IMR-90 (cell line): Measurements from ENCODE around the gene GAS7. TPM values are rescaled to one million over a fixed set of nuclear protein-coding genes. Genes with fewer than 3 reads are reported as not detected.

Experiments used
- ATAC-seq: fragments of 200-7000 bp; cut with Tn5 transposase; 2 replicates; pipeline ENCODE4 v1.9.1; 2020; ENCODE audit warnings: low read depth, mild to moderate bottlenecking, moderate library complexity
- BruUV-seq: library from RNA; stranded (reverse); fragments of 400-500 nt; replicated peaks from 2 replicates; lab custom pipeline; 2021; lab: Mats Ljungman, UMichigan
- CTCF ChIA-PET: fragments of 300-600 bp; formaldehyde crosslinking; extraction: SDS; loops from one replicate; lab custom pipeline; 2021; ENCODE audit warnings: antibody characterized with exemption; lab: Yijun Ruan, JAX
- POLR2A ChIA-PET: fragments of 300-600 bp; sonication (Branson Sonifier 250); formaldehyde crosslinking; loops from one replicate; lab custom pipeline; 2022; ENCODE audit warnings: antibody characterized with exemption; ENCODE audit not compliant: unreplicated experiment; lab: Charles Lee
- DNase-seq: peaks from one replicate; pipeline ENCODE4 v3.0.0; 2013
- H2AFZ ChIP-seq: replicated peaks from 2 replicates; pipeline ENCODE3; 2013; ENCODE audit warnings: low read length, mild to moderate bottlenecking; ENCODE audit not compliant: poor library complexity
- H2AK5ac ChIP-seq: 2 replicates; pipeline ENCODE4 v1.6.1; 2013; ENCODE audit warnings: low read depth, low read length, inconsistent platforms
- H2AK9ac ChIP-seq: replicated peaks from 2 replicates; pipeline ENCODE3; 2013; ENCODE audit warnings: mild to moderate bottlenecking, low read depth, low read length, moderate library complexity; ENCODE audit not compliant: poor library complexity
- H2BK120ac ChIP-seq: 2 replicates; pipeline ENCODE4 v1.6.1; 2013; ENCODE audit warnings: low read depth, low read length, inconsistent platforms
- H2BK15ac ChIP-seq: 3 replicates; pipeline ENCODE4 v1.6.1; 2013; ENCODE audit warnings: low read depth, low read length, inconsistent platforms
- H2BK20ac ChIP-seq: 2 replicates; pipeline ENCODE4 v1.6.1; 2013; ENCODE audit warnings: low read depth, mild to moderate bottlenecking, inconsistent platforms, low read length, moderate library complexity
- H2BK5ac ChIP-seq: 2 replicates; pipeline ENCODE4 v1.6.1; 2013; ENCODE audit warnings: mild to moderate bottlenecking, low read depth, low read length, inconsistent platforms; ENCODE audit not compliant: poor library complexity, severe bottlenecking
- H3K14ac ChIP-seq: replicated peaks from 2 replicates; pipeline ENCODE4 v1.6.1; 2013; ENCODE audit warnings: low read depth, low read length, inconsistent platforms
- H3K18ac ChIP-seq: 2 replicates; pipeline ENCODE4 v1.6.1; 2013; ENCODE audit warnings: low read depth, low read length, control low read depth
- H3K23ac ChIP-seq: 2 replicates; pipeline ENCODE4 v1.6.1; 2013; ENCODE audit warnings: low read depth, low read length, inconsistent platforms
- H3K27ac ChIP-seq: 2 replicates; pipeline ENCODE4 v1.5.1; 2013; ENCODE audit warnings: mild to moderate bottlenecking, control low read depth, low read length; ENCODE audit not compliant: insufficient read depth
- H3K27me3 ChIP-seq: 2 replicates; pipeline ENCODE4 v1.6.1; 2013; ENCODE audit warnings: low read length; ENCODE audit not compliant: control insufficient read depth, insufficient read depth
- H3K36me3 ChIP-seq: 2 replicates; pipeline ENCODE4 v1.6.1; 2013; ENCODE audit warnings: low read length, mixed read lengths; ENCODE audit not compliant: control insufficient read depth, insufficient read depth
- H3K4ac ChIP-seq: 2 replicates; pipeline ENCODE4 v1.6.1; 2013; ENCODE audit warnings: low read depth, low read length, inconsistent platforms
- H3K4me1 ChIP-seq: 2 replicates; pipeline ENCODE4 v1.6.1; 2013; ENCODE audit warnings: low read length, mixed read lengths; ENCODE audit not compliant: control insufficient read depth, insufficient read depth
- H3K4me2 ChIP-seq: 2 replicates; pipeline ENCODE4 v1.6.1; 2013; ENCODE audit warnings: low read depth, mild to moderate bottlenecking, control low read depth, low read length, moderate library complexity
- H3K4me3 ChIP-seq: 2 replicates; pipeline ENCODE4 v1.5.1; 2013; ENCODE audit warnings: low read depth, mild to moderate bottlenecking, control low read depth, low read length, moderate library complexity; ENCODE audit not compliant: insufficient read depth
- H3K56ac ChIP-seq: 2 replicates; pipeline ENCODE4 v1.6.1; 2013; ENCODE audit warnings: low read length, inconsistent platforms; ENCODE audit not compliant: insufficient read depth; ENCODE audit errors: extremely low read depth
- H3K79me1 ChIP-seq, 2 experiments: 2 replicates each; pipeline ENCODE4 v1.6.1; 2013; ENCODE audit warnings: low read length in 2 of 2, inconsistent platforms in 1 of 2, low read depth in 1 of 2
- H3K9ac ChIP-seq: 2 replicates; pipeline ENCODE4 v1.6.1; 2013; ENCODE audit warnings: low read depth, low read length, control low read depth
- H3K9me1 ChIP-seq: 2 replicates; pipeline ENCODE4 v1.6.1; 2013; ENCODE audit warnings: low read length, inconsistent platforms; ENCODE audit not compliant: insufficient read depth
- H3K9me3 ChIP-seq: 2 replicates; pipeline ENCODE4 v1.6.1; 2013; ENCODE audit warnings: low read length; ENCODE audit not compliant: control insufficient read depth, insufficient read depth
- H4K20me1 ChIP-seq: 2 replicates; pipeline ENCODE4 v1.6.1; 2013; ENCODE audit warnings: low read length, inconsistent platforms; ENCODE audit not compliant: insufficient read depth
- H4K5ac ChIP-seq: 2 replicates; pipeline ENCODE4 v1.6.1; 2013; ENCODE audit warnings: mild to moderate bottlenecking, low read depth, low read length, control low read depth
- H4K8ac ChIP-seq, 2 experiments: 2 replicates each; pipeline ENCODE4 v1.6.1; 2013; ENCODE audit warnings: low read depth in 2 of 2, low read length in 2 of 2, control low read depth in 1 of 2, inconsistent platforms in 1 of 2
- H4K91ac ChIP-seq: 2 replicates; pipeline ENCODE4 v1.6.1; 2013; ENCODE audit warnings: low read depth, low read length, inconsistent platforms; ENCODE audit not compliant: insufficient read depth
- BHLHE40 ChIP-seq: fragments of 150-350 bp; IDR thresholded peaks from 2 replicates; pipeline ENCODE4 v1.6.1; 2016; ENCODE audit warnings: mild to moderate bottlenecking, low read depth, low read length
- CEBPB ChIP-seq: IDR thresholded peaks from 2 replicates; pipeline ENCODE4 v1.6.1; 2012; ENCODE audit warnings: low read depth, low read length, improper control_type of control experiment
- CHD1 ChIP-seq: IDR thresholded peaks from 2 replicates; pipeline ENCODE4 v1.6.1; 2012; ENCODE audit warnings: low read depth, low read length, improper control_type of control experiment
- ELK1 ChIP-seq: fragments of 150-350 bp; IDR thresholded peaks from 2 replicates; pipeline ENCODE4 v1.6.1; 2016; ENCODE audit warnings: low read depth, mild to moderate bottlenecking, low read length, moderate library complexity, borderline replicate concordance
- FOS ChIP-seq: fragments of 150-350 bp; IDR thresholded peaks from 2 replicates; pipeline ENCODE4 v1.6.1; 2016; ENCODE audit warnings: low read depth, low read length
- MAFK ChIP-seq: IDR thresholded peaks from 2 replicates; pipeline ENCODE4 v1.6.1; 2012; ENCODE audit warnings: low read depth, low read length, improper control_type of control experiment
- MXI1 ChIP-seq: IDR thresholded peaks from 2 replicates; pipeline ENCODE4 v1.6.1; 2012; ENCODE audit warnings: low read depth, mild to moderate bottlenecking, low read length, moderate library complexity, borderline replicate concordance
- NFE2L2 ChIP-seq: fragments of 150-350 bp; IDR thresholded peaks from 2 replicates; pipeline ENCODE4 v1.6.1; 2016; ENCODE audit warnings: low read depth, mild to moderate bottlenecking, low read length
- POLR2A ChIP-seq: IDR thresholded peaks from 2 replicates; pipeline ENCODE4 v1.6.1; 2012; ENCODE audit warnings: mild to moderate bottlenecking, low read depth, low read length
- RCOR1 ChIP-seq: IDR thresholded peaks from 2 replicates; pipeline ENCODE4 v1.6.1; 2012; ENCODE audit warnings: mild to moderate bottlenecking, low read length, improper control_type of control experiment; ENCODE audit not compliant: insufficient replicate concordance
- USF2 ChIP-seq: fragments of 150-350 bp; IDR thresholded peaks from 2 replicates; pipeline ENCODE4 v1.6.1; 2017; ENCODE audit warnings: mild to moderate bottlenecking, antibody characterized with exemption, low read length, low read depth
- WGBS, 2 experiments: methylation state at CpG; one replicate each; pipeline versions ENCODE4 v1.1.5 to v1.1.7; 2013; ENCODE audit warnings: missing lambda C conversion rate in 2 of 2; ENCODE audit not compliant: insufficient read length in 1 of 2; ENCODE audit errors: extremely low coverage in 2 of 2; 5-methylcytosine and 5-hydroxymethylcytosine counted together
- dilution Hi-C: fragments of 300-500 bp; cut with HindIII; formaldehyde crosslinking; loops from one replicate; pipeline ENCODE4 v1.14.3; 2018; ENCODE audit warnings: low sequenced_read_pairs; ENCODE audit not compliant: unreplicated experiment
- in situ Hi-C: fragments of 300-500 bp; cut with MboI; formaldehyde crosslinking; loops from 3 replicates; pipeline ENCODE4 v1.14.3; 2019; ENCODE audit warnings: low sequenced_read_pairs, inconsistent platforms, mixed read lengths
- intact Hi-C: fragments of 100-400 bp; cut with micrococcal nuclease; formaldehyde crosslinking; loops from 2 replicates; pipeline ENCODE4 v1.10.0; 2022
- polyA plus RNA-seq, 3 experiments: library from polyadenylated mRNA; depleted of rRNA; stranded (reverse); fragments of >200 nt; gene quantifications; 2 replicates each; pipeline ENCODE4 v1.2.3, GENCODE V29; 2012; ENCODE audit warnings: low replicate concordance in 1 of 3
- total RNA-seq: library from RNA; depleted of rRNA; stranded (reverse); fragments of >200 nt; gene quantifications from 2 replicates; pipeline ENCODE4 v1.2.3, GENCODE V29; 2012
- TF ChIP-seq, protein P1 (sequence below): conservative IDR thresholded peaks from 2 replicates; pipeline ENCODE4 v1.5.1; 2012; ENCODE audit warnings: mild to moderate bottlenecking, low read depth, low read length, improper control_type of control experiment

The GAS7 gene
- total and polyA plus RNA-seq, 2 of the 4 experiments (the other 2 are of a cell fraction): 4.6 to 5.0 TPM

DNA sequence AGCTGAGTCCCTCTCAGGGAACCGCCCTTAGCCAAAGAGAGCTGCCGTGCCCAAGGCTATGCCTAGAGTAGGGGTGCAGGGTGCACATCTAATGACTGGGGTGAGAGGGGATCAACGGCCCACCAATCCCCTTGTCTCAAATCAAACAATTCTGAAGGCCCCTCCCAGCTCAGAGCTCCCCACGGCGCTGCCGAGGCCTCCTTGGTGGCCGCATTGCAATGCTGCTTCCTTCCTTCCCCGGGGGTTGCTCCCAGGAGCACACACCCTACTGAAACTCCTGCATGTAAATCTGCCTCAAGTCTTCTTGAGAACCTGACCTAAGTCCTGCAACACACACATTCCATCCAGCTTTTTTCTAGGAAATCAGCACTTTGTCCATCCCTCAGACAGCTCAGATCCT, 212.8 kb downstream of the GAS7 start:
- H2AK9ac ChIP-seq: no peak overlapping the region
- no peaks in the 10 kb centered on the region for H3K79me1 ChIP-seq
- no peak overlapping the region for H2AK5ac ChIP-seq
- no peak overlapping the region for H3K27ac ChIP-seq
- WGBS, 2 experiments: 87% methylated on average over 5 of the region's 8 CpGs; no CpG with 5 or more reads in 1 of the 2 experiments
- no peak overlapping the region for H2BK20ac ChIP-seq
- DNase-seq (no peak), ATAC-seq (no peak)
- H2BK15ac ChIP-seq: no peak overlapping the region
- H3K14ac ChIP-seq: no peak overlapping the region
- POLR2A ChIA-PET: no interaction called here
- no TSS peak for BruUV-seq
- H3K18ac ChIP-seq: no peak overlapping the region
- intact Hi-C loops: no loop called here
- dilution Hi-C loops: no loop called here
- H3K36me3 ChIP-seq: no peaks in the 10 kb centered on the region
- no peaks in the 10 kb centered on the region for H3K9me3 ChIP-seq
- H4K20me1 ChIP-seq: no peaks in the 10 kb centered on the region
- no peaks in the 10 kb centered on the region for H3K4me1 ChIP-seq
- H2BK5ac ChIP-seq: no peak overlapping the region
- H3K4me3 ChIP-seq: no peak overlapping the region
- H2AFZ ChIP-seq: no peak overlapping the region
- no peak overlapping the region for H3K9ac ChIP-seq
- no peak overlapping the region for H3K56ac ChIP-seq
- H4K91ac ChIP-seq: no peak overlapping the region
- H4K8ac ChIP-seq: no peak overlapping the region
- H3K4me2 ChIP-seq: no peak overlapping the region
- no peaks in the 10 kb centered on the region for H3K9me1 ChIP-seq
- H4K5ac ChIP-seq: no peak overlapping the region
- no peak overlapping the region for H2BK120ac ChIP-seq
- TF ChIP-seq, protein P1, sequence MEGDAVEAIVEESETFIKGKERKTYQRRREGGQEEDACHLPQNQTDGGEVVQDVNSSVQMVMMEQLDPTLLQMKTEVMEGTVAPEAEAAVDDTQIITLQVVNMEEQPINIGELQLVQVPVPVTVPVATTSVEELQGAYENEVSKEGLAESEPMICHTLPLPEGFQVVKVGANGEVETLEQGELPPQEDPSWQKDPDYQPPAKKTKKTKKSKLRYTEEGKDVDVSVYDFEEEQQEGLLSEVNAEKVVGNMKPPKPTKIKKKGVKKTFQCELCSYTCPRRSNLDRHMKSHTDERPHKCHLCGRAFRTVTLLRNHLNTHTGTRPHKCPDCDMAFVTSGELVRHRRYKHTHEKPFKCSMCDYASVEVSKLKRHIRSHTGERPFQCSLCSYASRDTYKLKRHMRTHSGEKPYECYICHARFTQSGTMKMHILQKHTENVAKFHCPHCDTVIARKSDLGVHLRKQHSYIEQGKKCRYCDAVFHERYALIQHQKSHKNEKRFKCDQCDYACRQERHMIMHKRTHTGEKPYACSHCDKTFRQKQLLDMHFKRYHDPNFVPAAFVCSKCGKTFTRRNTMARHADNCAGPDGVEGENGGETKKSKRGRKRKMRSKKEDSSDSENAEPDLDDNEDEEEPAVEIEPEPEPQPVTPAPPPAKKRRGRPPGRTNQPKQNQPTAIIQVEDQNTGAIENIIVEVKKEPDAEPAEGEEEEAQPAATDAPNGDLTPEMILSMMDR: no peak
- TF ChIP-seq USF2 (no peak), MXI1 (no peak), RCOR1 (no peak), BHLHE40 (no peak), CEBPB (no peak), ELK1 (no peak), FOS (no peak), MAFK (no peak), CHD1 (no peak), NFE2L2 (no peak), POLR2A (no peak)
- H3K23ac ChIP-seq: no peak overlapping the region
- H3K27me3 ChIP-seq: no peaks in the 10 kb centered on the region
- no peak overlapping the region for H3K4ac ChIP-seq
- in situ Hi-C loops: no loop called here
- CTCF ChIA-PET: interaction anchor here (0.6 kb wide), 1 partner anchor 241 kb away, joined by 3 read pairs; no protein-coding TSS in a partner anchor
